ENCODE measurements around the gene CNTRL.
"Not testable (repeated sequence)": the region's sequence is repeated elsewhere in the genome, so short reads cannot be mapped to it uniquely, and the experiment has no call there.

The CNTRL gene

DNA sequence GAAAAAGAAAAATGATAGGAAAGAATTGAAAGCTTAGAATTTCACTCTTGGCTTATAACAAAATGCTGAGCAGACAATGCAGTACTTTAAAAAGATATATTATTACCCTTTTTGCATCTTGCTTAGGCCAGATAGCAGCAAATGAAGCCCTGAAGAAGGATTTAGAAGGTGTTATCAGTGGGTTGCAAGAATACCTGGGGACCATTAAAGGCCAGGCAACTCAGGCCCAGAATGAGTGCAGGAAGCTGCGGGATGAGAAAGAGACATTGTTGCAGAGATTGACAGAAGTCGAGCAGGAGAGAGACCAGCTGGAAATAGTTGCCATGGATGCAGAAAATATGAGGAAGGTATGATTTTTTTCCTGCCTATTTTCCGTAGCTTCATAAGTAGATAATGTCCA, 50.8 kb downstream of the CNTRL start:
- Histone ChIP-seq H4K20me1 (ENCODE audit: control insufficient read depth, insufficient read depth, low read depth, low read length) (no peaks in the 10 kb centered on the region), H3K27me3 (ENCODE audit: control insufficient read depth, low read length) (no peaks in the 10 kb centered on the region), H3K79me2 (ENCODE audit: control insufficient read depth, low read length) (peaks cover 57% of the 10 kb centered on the region), H3K36me3 (ENCODE audit: control insufficient read depth, low read length) (peaks cover 63% of the 10 kb centered on the region), H3K4me2 (ENCODE audit: low read length) (no peak overlapping the region), H3K9me3 (ENCODE audit: control insufficient read depth, insufficient read depth, low read length) (no peaks in the 10 kb centered on the region), H3F3A (ENCODE audit: control insufficient read depth, insufficient read depth) (peaks cover 12% of the 10 kb centered on the region; the same call in 1 of the 2 replicates), H3K9me2 (replicated peaks; ENCODE audit: control insufficient read depth, low read length) (no peaks in the 10 kb centered on the region), H3K27ac (ENCODE audit: low read depth, low read length) (no peak overlapping the region), H3K4me3 (ENCODE audit: low read length) (no peak overlapping the region), H3K4me1 (ENCODE audit: control insufficient read depth, low read length) (peaks cover 20% of the 10 kb centered on the region)
- no peak for TF ChIP-seq CTCF (IDR thresholded peaks at IDR 0.05; ENCODE audit: low read depth, low read length, poor library complexity, severe bottlenecking)
- TF ChIP-seq EZH2phosphoT487 (IDR thresholded peaks at IDR 0.05; ENCODE audit: borderline replicate concordance, low read length) = no peak

- H3K4me3 ChIP-seq (ENCODE audit: low read length); H3K27me3 ChIP-seq (ENCODE audit: control insufficient read depth, low read length); H3K9me2 ChIP-seq (replicated peaks; ENCODE audit: control insufficient read depth, low read length); H3K9me3 ChIP-seq (ENCODE audit: control insufficient read depth, insufficient read depth, low read length); H3F3A ChIP-seq (ENCODE audit: control insufficient read depth, insufficient read depth); H3K4me2 ChIP-seq (ENCODE audit: low read length); H4K20me1 ChIP-seq (ENCODE audit: control insufficient read depth, insufficient read depth, low read depth, low read length); H3K27ac ChIP-seq (ENCODE audit: low read depth, low read length); H3K4me1 ChIP-seq (ENCODE audit: control insufficient read depth, low read length): not testable (repeated sequence)
- H3K36me3 ChIP-seq (ENCODE audit: control insufficient read depth, low read length) = peaks cover 55% of the 10 kb centered on the region
- H3K79me2 ChIP-seq (ENCODE audit: control insufficient read depth, low read length) = peaks cover 42% of the 10 kb centered on the region
Observed at GRCh38 chr9:121129384-121129783, 54.6 kb downstream of the CNTRL start.

DNA sequence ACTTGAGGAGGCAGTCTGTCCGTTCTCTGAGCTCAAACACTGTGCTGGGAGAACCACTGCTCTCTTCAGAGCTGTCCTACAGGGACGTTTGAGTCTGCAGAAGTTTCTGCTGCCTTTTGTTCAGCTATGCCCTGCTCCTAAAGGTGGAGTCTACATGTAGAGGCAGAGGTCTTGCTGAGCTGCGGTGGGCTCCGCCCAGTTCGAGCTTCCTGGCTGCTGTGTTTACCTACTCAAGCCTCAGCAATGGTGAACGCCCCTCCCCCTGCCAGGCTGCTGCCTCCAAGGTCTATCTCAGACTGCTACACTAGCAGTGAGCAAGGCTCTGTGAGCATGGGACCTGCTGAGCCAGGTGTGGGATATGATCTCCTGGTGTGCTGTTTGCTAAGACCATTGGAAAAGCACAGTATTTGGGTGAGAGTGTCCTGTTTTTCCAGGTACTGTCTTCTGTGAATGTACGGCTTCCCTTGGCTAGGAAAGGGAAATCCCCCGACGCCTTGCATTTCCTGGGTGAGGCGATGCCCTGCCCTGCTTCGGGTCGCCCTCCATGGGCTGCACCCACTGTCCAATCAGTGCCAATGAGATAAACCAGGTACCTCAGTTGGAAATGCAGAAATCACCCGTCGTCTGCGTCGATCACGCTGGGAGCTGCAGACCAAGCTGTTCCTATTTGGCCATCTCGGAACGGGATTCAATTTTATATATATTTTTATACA, 58.5 kb downstream of the CNTRL start:
- H3K79me2 ChIP-seq (ENCODE audit: control insufficient read depth, low read length) = peaks cover 34% of the 10 kb centered on the region
- no peak overlapping the region for H3K4me3 ChIP-seq (ENCODE audit: low read length)
- H3K9me2 ChIP-seq (replicated peaks; ENCODE audit: control insufficient read depth, low read length) = no peaks in the 10 kb centered on the region
- H3K9me3 ChIP-seq (ENCODE audit: control insufficient read depth, insufficient read depth, low read length) = no peaks in the 10 kb centered on the region
- no peaks in the 10 kb centered on the region for H4K20me1 ChIP-seq (ENCODE audit: control insufficient read depth, insufficient read depth, low read depth, low read length)
- H3K4me1 ChIP-seq (ENCODE audit: control insufficient read depth, low read length) = peaks cover 6% of the 10 kb centered on the region
- no peaks in the 10 kb centered on the region for H3F3A ChIP-seq (ENCODE audit: control insufficient read depth, insufficient read depth)
- TF ChIP-seq EZH2phosphoT487 (IDR thresholded peaks at IDR 0.05; ENCODE audit: borderline replicate concordance, low read length) (no peak), CTCF (IDR thresholded peaks at IDR 0.05; ENCODE audit: low read depth, low read length, poor library complexity, severe bottlenecking) (no peak)
- no peak overlapping the region for H3K4me2 ChIP-seq (ENCODE audit: low read length)
- H3K27ac ChIP-seq (ENCODE audit: low read depth, low read length) = no peak overlapping the region
- peaks cover 58% of the 10 kb centered on the region for H3K36me3 ChIP-seq (ENCODE audit: control insufficient read depth, low read length)
- H3K27me3 ChIP-seq (ENCODE audit: control insufficient read depth, low read length) = no peaks in the 10 kb centered on the region

DNA sequence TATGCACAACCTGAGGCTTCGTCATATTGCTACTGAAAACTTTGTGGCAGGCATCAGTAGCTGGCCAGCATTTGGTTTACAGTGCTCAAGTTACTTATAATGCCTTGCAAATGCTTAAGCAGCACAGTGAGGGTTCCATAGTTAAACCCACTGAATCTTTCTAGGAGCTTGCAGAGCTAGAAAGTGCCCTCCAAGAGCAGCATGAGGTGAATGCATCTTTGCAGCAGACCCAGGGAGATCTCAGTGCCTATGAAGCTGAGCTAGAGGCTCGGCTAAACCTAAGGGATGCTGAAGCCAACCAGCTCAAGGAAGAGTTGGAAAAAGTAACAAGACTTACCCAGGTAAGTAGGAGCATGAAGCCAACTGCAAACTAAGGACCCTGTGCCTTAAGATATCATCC, 60.9 kb downstream of the CNTRL start:
- Histone ChIP-seq H4K20me1 (ENCODE audit: control insufficient read depth, insufficient read depth, low read depth, low read length) (no peaks in the 10 kb centered on the region), H3F3A (ENCODE audit: control insufficient read depth, insufficient read depth) (no peaks in the 10 kb centered on the region), H3K9me3 (ENCODE audit: control insufficient read depth, insufficient read depth, low read length) (no peaks in the 10 kb centered on the region), H3K79me2 (ENCODE audit: control insufficient read depth, low read length) (peaks cover 26% of the 10 kb centered on the region), H3K36me3 (ENCODE audit: control insufficient read depth, low read length) (peaks cover 82% of the 10 kb centered on the region), H3K27me3 (ENCODE audit: control insufficient read depth, low read length) (no peaks in the 10 kb centered on the region), H3K4me1 (ENCODE audit: control insufficient read depth, low read length) (peaks cover 19% of the 10 kb centered on the region), H3K4me2 (ENCODE audit: low read length) (no peak overlapping the region), H3K4me3 (ENCODE audit: low read length) (no peak overlapping the region), H3K27ac (ENCODE audit: low read depth, low read length) (no peak overlapping the region), H3K9me2 (replicated peaks; ENCODE audit: control insufficient read depth, low read length) (no peaks in the 10 kb centered on the region)
- TF ChIP-seq CTCF (IDR thresholded peaks at IDR 0.05; ENCODE audit: low read depth, low read length, poor library complexity, severe bottlenecking) (no peak), EZH2phosphoT487 (IDR thresholded peaks at IDR 0.05; ENCODE audit: borderline replicate concordance, low read length) (no peak)
